HG02852 (cell line): ENCODE results near the gene ZNF98.

Experiments
- ATAC-seq: cut with Tn5 transposase; IDR thresholded peaks from one replicate; pipeline ENCODE4 v1.9.1; 2021; ENCODE audit warnings: mild to moderate bottlenecking, moderate library complexity; ENCODE audit not compliant: unreplicated experiment

Gene ZNF98

GRCh38 chr19:22422211-22422610 lies at the start of gene ZNF98:
TSS of gene ZNF98 (minus strand) at chr19:22422346. CDS start at chr19:22422224, 122 bp downstream.
- no peak for ATAC-seq

- ATAC-seq, result no peak
These were observed 24.5 kb upstream of the ZNF98 start for GRCh38 chr19:22446605-22447004.

GRCh38 chr19:22438011-22438410 lies 15.9 kb upstream of the ZNF98 start:
- ATAC-seq, result no peak

- no peak for ATAC-seq
These were observed 6.1 kb upstream of the ZNF98 start for GRCh38 chr19:22427960-22428913.

- no peak for ATAC-seq
These were observed 5.4 kb upstream of the ZNF98 start for GRCh38 chr19:22427547-22427946.

- no peak for ATAC-seq
These were observed 4.8 kb upstream of the ZNF98 start for GRCh38 chr19:22426901-22427300.

GRCh38 chr19:22421797-22422196 lies 349 bp downstream of the ZNF98 start:
- no peak for ATAC-seq

GRCh38 chr19:22354665-22355064 lies 67.5 kb downstream of the ZNF98 start:
- ATAC-seq, result no peak
